Neural cell (in vitro differentiated cells): Measurements from ENCODE around the gene NR5A2.

Experiments used
- EP300 ChIP-seq: fragments of 450-650 bp; conservative IDR thresholded peaks from 2 replicates; pipeline ENCODE4 v1.6.1; 2014; ENCODE audit warnings: antibody characterized with exemption, mild to moderate bottlenecking, moderate library complexity; ENCODE audit not compliant: poor library complexity, severe bottlenecking
- POLR2AphosphoS5 ChIP-seq: IDR thresholded peaks from 2 replicates; pipeline ENCODE4 v1.6.1; 2012
- RAD21 ChIP-seq: fragments of 450-650 bp; conservative IDR thresholded peaks from 2 replicates; pipeline ENCODE4 v1.6.1; 2014; ENCODE audit warnings: antibody characterized with exemption, mild to moderate bottlenecking, moderate library complexity
- TAF1 ChIP-seq: IDR thresholded peaks from 2 replicates; pipeline ENCODE4 v1.6.1; 2012; ENCODE audit warnings: low read depth
- TF ChIP-seq, protein P1 (sequence below): fragments of 450-650 bp; IDR thresholded peaks from 2 replicates; pipeline ENCODE4 v1.5.1; 2014; ENCODE audit warnings: antibody characterized with exemption, mild to moderate bottlenecking, moderate library complexity; ENCODE audit not compliant: poor library complexity, severe bottlenecking
- TF ChIP-seq, protein P2 (sequence below): IDR thresholded peaks from 2 replicates; pipeline ENCODE4 v1.6.1; 2012; ENCODE audit warnings: borderline replicate concordance

DNA sequence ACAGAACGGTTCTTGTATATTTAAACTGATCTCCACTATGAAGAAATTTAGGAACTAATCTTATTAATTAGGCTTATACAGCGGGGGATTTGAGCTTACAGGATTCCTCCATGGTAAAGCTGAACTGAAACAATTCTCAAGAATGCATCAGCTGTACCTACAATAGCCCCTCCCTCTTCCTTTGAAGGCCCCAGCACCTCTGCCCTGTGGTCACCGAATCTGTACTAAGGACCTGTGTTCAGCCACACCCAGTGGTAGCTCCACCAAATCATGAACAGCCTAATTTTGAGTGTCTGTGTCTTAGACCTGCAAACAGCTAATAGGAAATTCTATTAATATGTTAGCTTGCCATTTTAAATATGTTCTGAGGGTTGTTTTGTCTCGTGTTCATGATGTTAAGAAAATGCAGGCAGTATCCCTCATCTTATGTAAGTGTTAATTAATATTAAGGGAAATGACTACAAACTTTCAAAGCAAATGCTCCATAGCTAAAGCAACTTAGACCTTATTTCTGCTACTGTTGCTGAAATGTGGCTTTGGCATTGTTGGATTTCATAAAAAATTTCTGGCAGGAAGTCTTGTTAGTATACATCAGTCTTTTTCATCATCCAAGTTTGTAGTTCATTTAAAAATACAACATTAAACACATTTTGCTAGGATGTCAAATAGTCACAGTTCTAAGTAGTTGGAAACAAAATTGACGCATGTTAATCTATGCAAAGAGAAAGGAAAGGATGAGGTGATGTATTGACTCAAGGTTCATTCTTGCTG lies 147.2 kb downstream of the NR5A2 start:
- TF ChIP-seq, protein P1, sequence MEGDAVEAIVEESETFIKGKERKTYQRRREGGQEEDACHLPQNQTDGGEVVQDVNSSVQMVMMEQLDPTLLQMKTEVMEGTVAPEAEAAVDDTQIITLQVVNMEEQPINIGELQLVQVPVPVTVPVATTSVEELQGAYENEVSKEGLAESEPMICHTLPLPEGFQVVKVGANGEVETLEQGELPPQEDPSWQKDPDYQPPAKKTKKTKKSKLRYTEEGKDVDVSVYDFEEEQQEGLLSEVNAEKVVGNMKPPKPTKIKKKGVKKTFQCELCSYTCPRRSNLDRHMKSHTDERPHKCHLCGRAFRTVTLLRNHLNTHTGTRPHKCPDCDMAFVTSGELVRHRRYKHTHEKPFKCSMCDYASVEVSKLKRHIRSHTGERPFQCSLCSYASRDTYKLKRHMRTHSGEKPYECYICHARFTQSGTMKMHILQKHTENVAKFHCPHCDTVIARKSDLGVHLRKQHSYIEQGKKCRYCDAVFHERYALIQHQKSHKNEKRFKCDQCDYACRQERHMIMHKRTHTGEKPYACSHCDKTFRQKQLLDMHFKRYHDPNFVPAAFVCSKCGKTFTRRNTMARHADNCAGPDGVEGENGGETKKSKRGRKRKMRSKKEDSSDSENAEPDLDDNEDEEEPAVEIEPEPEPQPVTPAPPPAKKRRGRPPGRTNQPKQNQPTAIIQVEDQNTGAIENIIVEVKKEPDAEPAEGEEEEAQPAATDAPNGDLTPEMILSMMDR, result no peak
- TF ChIP-seq POLR2AphosphoS5, result no peak
- TF ChIP-seq TAF1, result no peak
- TF ChIP-seq, protein P2, sequence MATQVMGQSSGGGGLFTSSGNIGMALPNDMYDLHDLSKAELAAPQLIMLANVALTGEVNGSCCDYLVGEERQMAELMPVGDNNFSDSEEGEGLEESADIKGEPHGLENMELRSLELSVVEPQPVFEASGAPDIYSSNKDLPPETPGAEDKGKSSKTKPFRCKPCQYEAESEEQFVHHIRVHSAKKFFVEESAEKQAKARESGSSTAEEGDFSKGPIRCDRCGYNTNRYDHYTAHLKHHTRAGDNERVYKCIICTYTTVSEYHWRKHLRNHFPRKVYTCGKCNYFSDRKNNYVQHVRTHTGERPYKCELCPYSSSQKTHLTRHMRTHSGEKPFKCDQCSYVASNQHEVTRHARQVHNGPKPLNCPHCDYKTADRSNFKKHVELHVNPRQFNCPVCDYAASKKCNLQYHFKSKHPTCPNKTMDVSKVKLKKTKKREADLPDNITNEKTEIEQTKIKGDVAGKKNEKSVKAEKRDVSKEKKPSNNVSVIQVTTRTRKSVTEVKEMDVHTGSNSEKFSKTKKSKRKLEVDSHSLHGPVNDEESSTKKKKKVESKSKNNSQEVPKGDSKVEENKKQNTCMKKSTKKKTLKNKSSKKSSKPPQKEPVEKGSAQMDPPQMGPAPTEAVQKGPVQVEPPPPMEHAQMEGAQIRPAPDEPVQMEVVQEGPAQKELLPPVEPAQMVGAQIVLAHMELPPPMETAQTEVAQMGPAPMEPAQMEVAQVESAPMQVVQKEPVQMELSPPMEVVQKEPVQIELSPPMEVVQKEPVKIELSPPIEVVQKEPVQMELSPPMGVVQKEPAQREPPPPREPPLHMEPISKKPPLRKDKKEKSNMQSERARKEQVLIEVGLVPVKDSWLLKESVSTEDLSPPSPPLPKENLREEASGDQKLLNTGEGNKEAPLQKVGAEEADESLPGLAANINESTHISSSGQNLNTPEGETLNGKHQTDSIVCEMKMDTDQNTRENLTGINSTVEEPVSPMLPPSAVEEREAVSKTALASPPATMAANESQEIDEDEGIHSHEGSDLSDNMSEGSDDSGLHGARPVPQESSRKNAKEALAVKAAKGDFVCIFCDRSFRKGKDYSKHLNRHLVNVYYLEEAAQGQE, result no peak
- no peak for TF ChIP-seq EP300
- TF ChIP-seq RAD21, result no peak
